ENCODE measurements around the gene ZNF619. TPM values are rescaled to one million over a fixed set of nuclear protein-coding genes. Genes with fewer than 3 reads are reported as not detected.

The ZNF619 gene
- total and polyA plus RNA-seq, 2 of the 13 experiments (the other 11 are each of a cell fraction or from before 2014, with no cell fraction given) = 0.83 to 5.2 TPM

- DNase-seq (ENCODE audit: low spot score) = no peak
- ATAC-seq = no peak
- TF ChIP-seq NCOR1 (IDR thresholded peaks at IDR 0.05; ENCODE audit: borderline replicate concordance, low read length) (0 out of 2 replicates have a peak, but pooled peaks have one; percentile 21), RBFOX2 (IDR thresholded peaks at IDR 0.05; ENCODE audit: low read depth, low read length) (peak; percentile 61), RXRA (CRISPR knock-in tag; IDR thresholded peaks at IDR 0.05) (no peak), KLF15 (CRISPR knock-in tag; IDR thresholded peaks at IDR 0.05; ENCODE audit: borderline replicate concordance) (no peak), HNF4A (CRISPR knock-in tag; IDR thresholded peaks at IDR 0.05) (peak; percentile 56), ZBTB38 (CRISPR knock-in tag; IDR thresholded peaks at IDR 0.05) (0 out of 2 replicates have a peak, but pooled peaks have one; percentile 29), SAP130 (CRISPR knock-in tag; IDR thresholded peaks at IDR 0.05; ENCODE audit: low read depth) (0 out of 2 replicates have a peak, but pooled peaks have one; percentile 15), ARID4A (CRISPR knock-in tag; IDR thresholded peaks at IDR 0.05; ENCODE audit: borderline replicate concordance) (peak; percentile 16; the same call in 1 of the 2 replicates)
- TF ChIP-seq, protein P1, sequence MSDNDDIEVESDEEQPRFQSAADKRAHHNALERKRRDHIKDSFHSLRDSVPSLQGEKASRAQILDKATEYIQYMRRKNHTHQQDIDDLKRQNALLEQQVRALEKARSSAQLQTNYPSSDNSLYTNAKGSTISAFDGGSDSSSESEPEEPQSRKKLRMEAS (IDR thresholded peaks at IDR 0.05) = peak; percentile 22; the same call in 1 of the 2 replicates
- POLR2A ChIA-PET = interaction anchor here (0.6 to 3.9 kb wide), 4 partner anchors 18 to 1594 kb away, joined by 4 to 37 read pairs (median 12); partner anchors contain the start of genes ZNF619, ZNF620 and ZNF621
- Histone ChIP-seq H3K27ac (ENCODE audit: extremely low read length, insufficient read depth, low read length) (peak overlapping the region; percentile 86), H3K79me2 (ENCODE audit: insufficient read depth, low read length) (peaks cover 33% of the 10 kb centered on the region), H2AFZ (ENCODE audit: low read length) (no peak overlapping the region), H3K9ac (ENCODE audit: insufficient read depth, low read depth, low read length) (peak overlapping the region; percentile 98), H3K4me2 (ENCODE audit: low read depth, low read length) (peak overlapping the region; percentile 85), H4K20me1 (ENCODE audit: insufficient read depth, low read length) (peaks cover 21% of the 10 kb centered on the region), H3K27me3 (ENCODE audit: control insufficient read depth in 1 of 2, insufficient read depth in 2 of 2, low read length in 2 of 2) (no peaks in the 10 kb centered on the region; a peak in 1 of 5 replicates), H3K4me1 (ENCODE audit: insufficient read depth, low read length) (peaks cover 49% of the 10 kb centered on the region), H3K9me3 (ENCODE audit: low read length) (no peaks in the 10 kb centered on the region), H3K36me3 (replicated peaks in 1 of 2; ENCODE audit: control insufficient read depth in 1 of 2, insufficient read depth in 2 of 2, low read length in 2 of 2) (peaks cover 8 to 32% of the 10 kb centered on the region in 2 experiments), H3K4me3 (replicated peaks in 1 of 3; ENCODE audit: insufficient read depth in 1 of 3, low read depth in 2 of 3, low read length in 3 of 3) (peak overlapping the region; percentile 80 to 98 (median 84))
- CTCF ChIA-PET (ENCODE audit: low intra/inter-chr PET ratio, low total read pairs) = no interaction called here
- no TSS peak for BruUV-seq (replicated peaks)
- WGBS (ENCODE audit: low lambda C conversion rate) = 48% methylated on average over 4 of the region's 4 CpGs
- in situ Hi-C loops (cut with HindIII; ENCODE audit: extremely low pct_ligation_motif_present, low pct_unique_long_range_greater_than_20kb) (loop anchor here (10.0 kb wide), 1 partner anchor 144 kb away; no protein-coding TSS in a partner anchor), intact Hi-C loops (cut with micrococcal nuclease; ENCODE audit: unreplicated experiment) (loop anchor here (5.0 to 10.0 kb wide), 2 partner anchors 49 to 646 kb away; partner anchors contain the start of gene ZNF620)
- FAIRE-seq = peak; percentile 4
Observed at GRCh38 chr3:40458473-40458872, 18.4 kb upstream of the ZNF619 start.

All from HepG2 (cell line).